Measurements from ENCODE around the gene MRPL53.
A peak's percentile ranks its signal among the peaks of the same experiment; 100 is the strongest.
"Not testable (repeated sequence)": the region's sequence is repeated elsewhere in the genome, so short reads cannot be mapped to it uniquely, and the experiment has no call there.

Gene MRPL53

DNA sequence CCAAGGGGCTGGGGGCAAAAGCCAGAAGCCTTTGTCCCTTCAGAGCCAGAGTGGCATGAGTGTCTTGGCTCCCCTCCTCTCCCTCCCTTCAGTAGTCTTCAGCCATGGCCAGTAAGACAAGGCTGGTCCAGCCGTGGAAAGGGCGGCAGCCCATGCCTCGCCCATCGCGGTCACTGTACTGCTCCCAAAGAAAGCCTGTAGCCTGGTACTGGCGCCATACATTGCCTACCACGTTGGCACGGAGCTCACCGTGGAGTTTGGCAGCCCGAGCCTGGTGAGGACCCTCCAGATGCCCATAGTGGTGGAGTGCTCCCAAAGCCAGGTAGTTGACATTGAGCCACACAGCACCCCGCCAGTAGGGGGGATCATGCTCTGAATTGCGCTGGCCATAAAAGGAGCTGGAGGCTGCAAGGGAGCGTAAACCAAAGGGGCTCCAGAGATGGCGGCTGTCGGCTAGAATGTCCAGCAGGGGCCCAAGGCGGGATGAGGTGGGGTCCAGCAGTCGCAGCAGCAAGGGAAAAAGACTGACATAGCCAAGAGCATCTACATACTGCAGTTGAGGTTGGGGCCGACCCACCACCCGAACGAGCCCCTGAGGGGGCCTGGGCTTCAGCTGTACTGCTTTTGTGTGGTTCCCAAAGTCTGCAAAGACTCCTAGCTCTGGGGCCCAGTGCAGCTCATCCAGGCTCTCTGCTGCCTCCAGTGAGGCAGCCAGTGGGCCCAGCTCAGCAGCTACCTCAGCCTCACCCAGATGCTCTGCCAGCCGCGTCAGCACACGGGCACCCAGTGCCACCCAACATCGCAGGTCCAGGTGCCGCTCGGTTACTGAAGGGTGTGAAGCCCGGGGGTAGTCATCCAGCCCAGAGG, 11.1 kb downstream of the MRPL53 start:
- no peak for DNase-seq
- no peak overlapping the region for H3K4me3 ChIP-seq (ENCODE audit: low read depth, low read length)
- H3K36me3 ChIP-seq (replicated peaks): peaks cover 24% of the 10 kb centered on the region
- in situ Hi-C loops (cut with HindIII; ENCODE audit: low pct_ligation_motif_present, low sequenced_read_pairs): no loop called here
- H3K27me3 ChIP-seq (replicated peaks): no peaks in the 10 kb centered on the region
- TF ChIP-seq, protein P1, sequence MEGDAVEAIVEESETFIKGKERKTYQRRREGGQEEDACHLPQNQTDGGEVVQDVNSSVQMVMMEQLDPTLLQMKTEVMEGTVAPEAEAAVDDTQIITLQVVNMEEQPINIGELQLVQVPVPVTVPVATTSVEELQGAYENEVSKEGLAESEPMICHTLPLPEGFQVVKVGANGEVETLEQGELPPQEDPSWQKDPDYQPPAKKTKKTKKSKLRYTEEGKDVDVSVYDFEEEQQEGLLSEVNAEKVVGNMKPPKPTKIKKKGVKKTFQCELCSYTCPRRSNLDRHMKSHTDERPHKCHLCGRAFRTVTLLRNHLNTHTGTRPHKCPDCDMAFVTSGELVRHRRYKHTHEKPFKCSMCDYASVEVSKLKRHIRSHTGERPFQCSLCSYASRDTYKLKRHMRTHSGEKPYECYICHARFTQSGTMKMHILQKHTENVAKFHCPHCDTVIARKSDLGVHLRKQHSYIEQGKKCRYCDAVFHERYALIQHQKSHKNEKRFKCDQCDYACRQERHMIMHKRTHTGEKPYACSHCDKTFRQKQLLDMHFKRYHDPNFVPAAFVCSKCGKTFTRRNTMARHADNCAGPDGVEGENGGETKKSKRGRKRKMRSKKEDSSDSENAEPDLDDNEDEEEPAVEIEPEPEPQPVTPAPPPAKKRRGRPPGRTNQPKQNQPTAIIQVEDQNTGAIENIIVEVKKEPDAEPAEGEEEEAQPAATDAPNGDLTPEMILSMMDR (IDR thresholded peaks at IDR 0.05; ENCODE audit: low read depth, low read length, missing control alignments): peak; percentile 46
- H3K27ac ChIP-seq: no peak overlapping the region

DNA sequence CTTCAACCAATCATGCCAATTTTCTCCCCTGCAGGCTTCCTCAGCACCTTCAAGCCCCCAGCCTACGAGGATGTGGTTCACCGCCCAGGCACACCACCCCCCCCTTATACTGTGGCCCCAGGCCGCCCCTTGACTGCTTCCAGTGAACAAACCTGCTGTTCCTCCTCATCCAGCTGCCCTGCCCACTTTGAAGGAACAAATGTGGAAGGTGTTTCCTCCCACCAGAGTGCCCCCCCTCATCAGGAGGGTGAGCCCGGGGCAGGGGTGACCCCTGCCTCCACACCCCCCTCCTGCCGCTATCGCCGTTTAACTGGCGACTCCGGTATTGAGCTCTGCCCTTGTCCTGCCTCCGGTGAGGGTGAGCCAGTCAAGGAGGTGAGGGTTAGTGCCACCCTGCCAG, 12.3 kb downstream of the MRPL53 start:
- H3K27me3 ChIP-seq (replicated peaks); DNase-seq; H3K4me3 ChIP-seq (ENCODE audit: low read depth, low read length); H3K27ac ChIP-seq; in situ Hi-C loops (cut with HindIII; ENCODE audit: low pct_ligation_motif_present, low sequenced_read_pairs): not testable (repeated sequence)
- H3K36me3 ChIP-seq (replicated peaks): peaks cover 24% of the 10 kb centered on the region

DNA sequence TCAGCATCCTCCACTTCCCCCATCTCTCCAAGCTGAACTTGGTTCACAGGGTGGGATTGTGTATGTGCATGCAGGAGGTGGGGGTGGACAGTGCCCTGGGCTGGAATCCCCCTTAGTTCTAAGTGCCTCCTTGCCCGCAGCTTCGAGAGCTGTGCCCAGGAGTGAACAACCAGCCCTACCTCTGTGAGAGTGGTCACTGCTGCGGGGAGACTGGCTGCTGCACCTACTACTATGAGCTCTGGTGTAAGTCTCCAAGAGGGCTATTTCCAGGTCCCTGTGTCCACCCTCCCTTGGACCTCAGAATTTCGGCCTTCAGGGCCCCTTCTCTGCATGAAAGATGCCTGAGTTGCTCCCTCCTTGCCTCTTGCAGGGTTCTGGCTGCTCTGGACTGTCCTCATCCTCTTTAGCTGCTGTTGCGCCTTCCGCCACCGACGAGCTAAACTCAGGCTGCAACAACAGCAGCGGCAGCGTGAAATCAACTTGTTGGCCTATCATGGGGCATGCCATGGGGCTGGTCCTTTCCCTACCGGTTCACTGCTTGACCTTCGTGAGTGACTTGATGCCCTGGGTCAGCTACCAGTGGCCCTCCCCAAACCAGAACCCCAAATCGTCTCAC, 12.9 kb downstream of the MRPL53 start:
- H3K4me3 ChIP-seq (ENCODE audit: low read depth, low read length): peak overlapping the region; percentile 86
- in situ Hi-C loops (cut with HindIII; ENCODE audit: low pct_ligation_motif_present, low sequenced_read_pairs); H3K27me3 ChIP-seq (replicated peaks); H3K27ac ChIP-seq; DNase-seq: not testable (repeated sequence)
- peaks cover 24% of the 10 kb centered on the region for H3K36me3 ChIP-seq (replicated peaks)

DNA sequence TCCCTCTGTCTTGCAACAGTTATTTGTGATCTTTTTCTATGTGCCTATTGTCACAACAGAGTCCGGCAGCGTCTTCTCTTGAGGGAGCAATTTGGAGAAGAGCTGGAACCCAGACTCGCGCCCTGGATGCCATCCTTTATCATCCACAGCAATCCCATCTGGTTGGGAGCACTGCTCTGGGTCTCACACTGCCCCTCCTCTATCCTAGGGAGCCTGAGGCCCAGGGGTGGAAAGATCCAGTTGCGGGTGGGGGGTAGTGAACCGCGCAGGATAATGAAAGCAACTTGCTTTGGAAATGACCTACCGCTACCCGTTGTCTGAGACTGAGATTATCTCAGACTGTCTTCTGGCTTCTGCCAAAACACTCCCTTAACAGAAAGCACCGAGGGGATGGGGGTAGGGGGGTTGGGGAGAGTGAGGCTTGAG, 13.5 kb downstream of the MRPL53 start:
- in situ Hi-C loops (cut with HindIII; ENCODE audit: low pct_ligation_motif_present, low sequenced_read_pairs): no loop called here
- Histone ChIP-seq H3K27ac (peak overlapping the region; percentile 61), H3K27me3 (replicated peaks) (no peaks in the 10 kb centered on the region), H3K4me3 (ENCODE audit: low read depth, low read length) (peak overlapping the region; percentile 86), H3K36me3 (replicated peaks) (peaks cover 24% of the 10 kb centered on the region)
- DNase-seq: no peak
- TF ChIP-seq, protein P1 (IDR thresholded peaks at IDR 0.05; ENCODE audit: low read depth, low read length, missing control alignments): no peak

DNA sequence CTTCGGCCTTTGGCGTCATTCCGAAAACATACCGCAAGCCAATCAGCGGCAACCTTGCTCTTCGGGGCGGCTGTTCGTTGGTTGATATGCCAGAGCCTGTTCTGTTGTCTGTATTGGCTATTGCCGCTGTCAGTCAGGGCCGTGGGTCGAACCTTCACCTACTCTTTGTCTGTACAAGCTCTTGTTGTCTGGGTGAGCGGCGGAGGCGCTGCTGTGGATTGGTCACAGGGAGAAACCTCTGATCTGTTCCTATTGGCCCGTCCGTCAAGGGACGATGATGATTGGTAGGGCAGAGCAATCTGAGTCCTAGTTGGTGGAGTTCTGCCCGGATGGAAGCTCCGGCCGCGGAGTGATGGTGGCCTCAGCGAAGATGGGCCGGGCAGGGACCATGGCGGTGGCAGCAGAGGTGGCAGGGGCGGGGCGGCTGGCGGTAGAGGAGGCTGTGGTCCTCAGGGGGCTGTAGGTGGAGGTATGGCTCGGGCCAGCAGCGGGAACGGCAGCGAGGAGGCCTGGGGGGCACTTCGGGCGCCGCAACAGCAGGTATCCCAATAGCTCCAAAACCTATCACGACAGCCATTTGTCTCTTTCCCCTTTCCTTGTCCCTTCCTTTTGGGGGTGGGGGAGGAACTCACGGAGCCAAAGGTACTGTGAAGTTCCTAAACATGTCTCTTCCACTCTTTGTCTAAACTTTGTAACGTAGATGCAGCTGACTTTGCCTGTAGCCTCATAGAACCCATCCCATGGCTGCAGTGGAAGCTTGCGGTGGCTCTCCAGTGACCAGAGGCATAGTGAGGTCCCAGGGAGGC, 14.1 kb downstream of the MRPL53 start, which contains the start of gene WBP1:
TSS of gene WBP1 (plus strand) at position 307 of the 806 bp plus-strand sequence. CDS start at position 472, 165 bp downstream.
- peak within 1 kb of the TSS; percentile 86 for H3K4me3 ChIP-seq (ENCODE audit: low read depth, low read length)
- in situ Hi-C loops (cut with HindIII; ENCODE audit: low pct_ligation_motif_present, low sequenced_read_pairs): no loop called here

DNA sequence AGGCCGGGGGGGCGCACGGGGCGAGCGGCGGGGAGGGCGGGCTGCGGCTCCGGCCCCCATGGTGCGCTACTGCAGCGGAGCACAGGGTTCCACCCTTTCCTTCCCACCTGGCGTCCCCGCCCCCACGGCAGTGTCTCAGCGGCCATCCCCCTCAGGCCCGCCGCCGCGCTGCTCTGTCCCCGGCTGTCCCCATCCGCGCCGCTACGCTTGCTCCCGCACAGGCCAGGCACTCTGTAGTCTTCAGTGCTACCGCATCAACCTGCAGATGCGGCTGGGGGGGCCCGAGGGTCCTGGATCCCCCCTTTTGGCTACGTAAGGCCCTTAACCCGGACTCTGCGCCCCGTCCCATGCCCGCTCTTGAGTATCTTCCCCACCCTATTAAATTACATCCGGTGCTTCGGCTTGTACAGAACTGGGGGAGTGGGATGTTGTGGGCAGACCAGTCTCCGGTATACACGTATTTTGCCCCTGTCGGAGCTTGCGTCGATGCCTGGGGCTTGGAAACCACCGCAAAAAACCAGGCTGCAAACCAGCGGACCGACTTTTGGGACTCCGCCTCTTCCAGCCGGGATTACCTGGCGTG, 14.8 kb downstream of the MRPL53 start:
- in situ Hi-C loops (cut with HindIII; ENCODE audit: low pct_ligation_motif_present, low sequenced_read_pairs): no loop called here

More for the DNA sequence above, 14.1 kb downstream of the MRPL53 start, which contains the start of gene WBP1:
- DNase-seq: peak; percentile 100
- peaks cover 24% of the 10 kb centered on the region for H3K36me3 ChIP-seq (replicated peaks)
- peak within 1 kb of the TSS; percentile 79 for H3K27ac ChIP-seq
- TF ChIP-seq, protein P1 (IDR thresholded peaks at IDR 0.05; ENCODE audit: low read depth, low read length, missing control alignments): no peak
- H3K27me3 ChIP-seq (replicated peaks): no peaks in the 10 kb centered on the region

More for the DNA sequence above, 14.8 kb downstream of the MRPL53 start:
- TF ChIP-seq, protein P1 (IDR thresholded peaks at IDR 0.05; ENCODE audit: low read depth, low read length, missing control alignments): no peak
- Histone ChIP-seq H3K4me3 (ENCODE audit: low read depth, low read length) (peak overlapping the region; percentile 74), H3K27me3 (replicated peaks) (no peaks in the 10 kb centered on the region), H3K36me3 (replicated peaks) (peaks cover 17% of the 10 kb centered on the region), H3K27ac (peak overlapping the region; percentile 79)
- DNase-seq: no peak
